Osteoblast (primary cell): Measurements from ENCODE around the gene MTMR1. TPM values are rescaled to one million over a fixed set of nuclear protein-coding genes. Genes with fewer than 3 reads are reported as not detected.

Source experiments
- DNase-seq: peaks from one replicate; pipeline ENCODE4 v3.0.0; 2011; ENCODE audit warnings: low spot score, mixed read lengths; ENCODE audit not compliant: insufficient read length; ENCODE audit errors: missing footprints
- H2AFZ ChIP-seq: 2 replicates; pipeline ENCODE4 v1.6.0; 2011; ENCODE audit warnings: mild to moderate bottlenecking, low read length
- H3K27ac ChIP-seq: 2 replicates; pipeline ENCODE4 v1.5.1; 2011; ENCODE audit warnings: mild to moderate bottlenecking, low read depth, low read length, moderate library complexity
- H3K27me3 ChIP-seq: 2 replicates; pipeline ENCODE4 v1.6.0; 2012; ENCODE audit warnings: mild to moderate bottlenecking, control low read depth, inconsistent platforms, low read length, moderate library complexity; ENCODE audit not compliant: insufficient read depth
- H3K36me3 ChIP-seq: 2 replicates; pipeline ENCODE4 v1.5.1; 2011; ENCODE audit warnings: mild to moderate bottlenecking, low read length, control low read depth, moderate library complexity; ENCODE audit not compliant: insufficient read depth
- H3K4me1 ChIP-seq: 2 replicates; pipeline ENCODE4 v1.5.1; 2011; ENCODE audit warnings: mild to moderate bottlenecking, low read length, control low read depth, moderate library complexity; ENCODE audit not compliant: insufficient read depth
- H3K4me2 ChIP-seq: 2 replicates; pipeline ENCODE4 v1.6.0; 2011; ENCODE audit warnings: mild to moderate bottlenecking, low read length; ENCODE audit not compliant: insufficient read depth
- H3K4me3 ChIP-seq: fragments of 200-600 bp; sonication (generic); 3 replicates; pipeline ENCODE4 v1.5.1; 2012; ENCODE audit warnings: mild to moderate bottlenecking, low read length, inconsistent platforms; ENCODE audit not compliant: insufficient read depth
- H3K79me2 ChIP-seq: 2 replicates; pipeline ENCODE4 v1.6.0; 2012; ENCODE audit warnings: mild to moderate bottlenecking, low read length, control low read depth, inconsistent platforms; ENCODE audit not compliant: insufficient read depth
- H3K9me3 ChIP-seq: 2 replicates; pipeline ENCODE4 v1.5.1; 2011; ENCODE audit warnings: low read depth, low read length, control low read depth
- H4K20me1 ChIP-seq: 2 replicates; pipeline ENCODE4 v1.6.0; 2012; ENCODE audit warnings: mild to moderate bottlenecking, low read length, control low read depth; ENCODE audit not compliant: insufficient read depth
- total RNA-seq: library from RNA; depleted of rRNA; stranded (reverse); fragments of >200 nt; gene quantifications from 2 replicates; pipeline ENCODE4 v1.2.3, GENCODE V29; 2012
- TF ChIP-seq, protein P1 (sequence below): IDR thresholded peaks from 2 replicates; pipeline ENCODE4 v1.5.1; 2011; ENCODE audit warnings: mild to moderate bottlenecking, low read depth, low read length, moderate library complexity; ENCODE audit errors: extremely low read depth

The MTMR1 gene
- total RNA-seq, 1 donor, result 17.0 TPM

DNA sequence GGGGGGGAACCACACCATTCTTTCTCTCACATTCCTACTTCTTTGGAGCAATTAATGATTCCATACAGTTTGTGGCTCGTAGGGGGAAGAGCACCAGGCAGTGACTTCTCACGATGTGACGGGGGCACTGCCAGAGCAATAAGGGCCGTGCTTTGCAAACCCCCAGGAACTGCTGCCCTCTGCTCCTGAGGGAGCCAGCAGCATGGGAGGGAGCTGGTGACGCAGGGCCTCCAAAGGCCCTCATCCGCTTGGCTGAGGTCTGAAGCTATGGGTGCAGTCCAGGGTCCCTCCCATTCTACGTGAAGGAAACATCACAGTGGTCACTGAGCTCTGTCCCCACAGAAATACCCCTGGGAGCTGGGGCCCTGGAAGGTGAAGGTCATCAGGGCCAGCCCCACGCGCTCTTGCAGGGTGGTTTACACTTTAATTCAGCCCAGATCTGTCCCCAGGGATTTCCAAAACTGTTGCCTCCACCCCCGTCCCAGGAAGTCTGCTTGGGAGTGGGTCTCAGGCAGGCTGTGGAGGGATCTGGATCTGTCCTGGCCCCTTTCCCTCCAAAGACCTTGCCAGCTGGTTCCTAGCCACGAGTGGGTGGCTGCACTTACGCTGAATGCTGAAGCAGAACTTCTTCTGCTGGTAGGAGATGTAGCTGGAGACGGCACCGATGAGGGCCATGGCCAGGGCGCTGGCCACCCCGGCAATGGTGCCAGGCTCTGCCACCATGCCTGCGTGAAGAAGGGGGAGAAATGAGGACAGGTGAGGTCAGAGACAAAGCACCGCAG is 82.6 kb downstream of the MTMR1 start:
- Histone ChIP-seq H4K20me1 (no peaks in the 10 kb centered on the region), H3K4me2 (no peak overlapping the region), H3K27me3 (no peaks in the 10 kb centered on the region), H3K36me3 (no peaks in the 10 kb centered on the region), H3K4me3 (no peak overlapping the region), H2AFZ (no peak overlapping the region), H3K9me3 (no peaks in the 10 kb centered on the region), H3K79me2 (no peaks in the 10 kb centered on the region), H3K4me1 (no peaks in the 10 kb centered on the region), H3K27ac (no peak overlapping the region)
- no peak for DNase-seq
- TF ChIP-seq, protein P1, sequence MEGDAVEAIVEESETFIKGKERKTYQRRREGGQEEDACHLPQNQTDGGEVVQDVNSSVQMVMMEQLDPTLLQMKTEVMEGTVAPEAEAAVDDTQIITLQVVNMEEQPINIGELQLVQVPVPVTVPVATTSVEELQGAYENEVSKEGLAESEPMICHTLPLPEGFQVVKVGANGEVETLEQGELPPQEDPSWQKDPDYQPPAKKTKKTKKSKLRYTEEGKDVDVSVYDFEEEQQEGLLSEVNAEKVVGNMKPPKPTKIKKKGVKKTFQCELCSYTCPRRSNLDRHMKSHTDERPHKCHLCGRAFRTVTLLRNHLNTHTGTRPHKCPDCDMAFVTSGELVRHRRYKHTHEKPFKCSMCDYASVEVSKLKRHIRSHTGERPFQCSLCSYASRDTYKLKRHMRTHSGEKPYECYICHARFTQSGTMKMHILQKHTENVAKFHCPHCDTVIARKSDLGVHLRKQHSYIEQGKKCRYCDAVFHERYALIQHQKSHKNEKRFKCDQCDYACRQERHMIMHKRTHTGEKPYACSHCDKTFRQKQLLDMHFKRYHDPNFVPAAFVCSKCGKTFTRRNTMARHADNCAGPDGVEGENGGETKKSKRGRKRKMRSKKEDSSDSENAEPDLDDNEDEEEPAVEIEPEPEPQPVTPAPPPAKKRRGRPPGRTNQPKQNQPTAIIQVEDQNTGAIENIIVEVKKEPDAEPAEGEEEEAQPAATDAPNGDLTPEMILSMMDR, result no peak

DNA sequence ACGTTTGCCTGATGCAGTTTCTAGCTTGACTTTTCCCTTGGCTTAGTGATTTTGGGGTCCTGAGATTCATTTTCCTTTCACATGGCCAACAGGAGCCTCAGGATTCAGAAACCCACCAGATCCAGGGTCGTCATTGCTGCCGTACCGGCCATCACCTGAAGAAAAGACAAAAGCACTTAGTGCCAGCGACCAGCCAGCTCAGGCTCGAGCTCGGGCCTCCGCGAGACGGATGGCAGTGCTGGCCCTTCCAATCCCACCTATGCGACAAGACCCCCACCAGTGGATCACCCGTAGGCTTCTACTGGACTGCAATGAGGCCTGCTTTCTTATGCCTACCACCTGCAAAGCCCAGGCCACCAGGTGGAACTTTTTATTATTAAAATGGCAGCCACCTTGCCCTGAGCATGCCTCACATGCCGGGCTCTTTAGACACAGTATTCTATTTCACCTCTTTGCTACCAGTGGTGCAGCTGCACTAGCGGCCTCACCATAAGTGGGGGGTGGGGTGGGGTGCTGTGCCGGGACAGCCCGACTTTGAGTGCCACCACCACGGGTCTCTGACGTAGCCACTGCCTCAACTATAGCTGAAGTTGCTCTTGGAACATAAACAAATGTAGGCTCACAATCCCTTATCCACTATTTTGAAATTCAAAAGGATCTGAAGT is 84.3 kb downstream of the MTMR1 start:
- Histone ChIP-seq H3K4me1 (no peaks in the 10 kb centered on the region), H3K36me3 (no peaks in the 10 kb centered on the region)

DNA sequence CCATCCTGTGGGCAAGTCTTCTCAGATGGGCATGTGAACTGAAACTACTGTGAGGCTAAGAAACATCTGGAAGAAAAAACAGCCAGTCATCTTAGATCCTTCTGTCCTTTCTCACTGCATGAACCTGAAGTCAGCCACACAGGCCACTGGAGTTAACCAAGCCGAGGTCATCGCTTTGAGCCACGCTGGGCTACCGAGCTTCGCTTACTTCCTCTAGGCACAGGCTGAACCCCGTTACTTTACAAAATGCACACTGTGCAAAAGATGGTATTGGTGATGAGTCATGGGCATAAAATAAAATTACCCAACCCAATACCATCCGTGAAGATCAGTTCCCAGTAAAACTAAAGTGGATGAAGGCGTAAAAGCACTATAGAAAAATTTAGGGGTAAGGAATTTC is 86.2 kb downstream of the MTMR1 start:
- no peaks in the 10 kb centered on the region for H3K79me2 ChIP-seq
- no peaks in the 10 kb centered on the region for H3K9me3 ChIP-seq
- no peaks in the 10 kb centered on the region for H4K20me1 ChIP-seq
- no peaks in the 10 kb centered on the region for H3K4me1 ChIP-seq
- H3K27ac ChIP-seq, result no peak overlapping the region
- H3K27me3 ChIP-seq, result no peaks in the 10 kb centered on the region
- TF ChIP-seq, protein P1, result no peak
- H3K4me2 ChIP-seq, result no peak overlapping the region
- H2AFZ ChIP-seq, result no peak overlapping the region
- no peaks in the 10 kb centered on the region for H3K36me3 ChIP-seq
- H3K4me3 ChIP-seq, result no peak overlapping the region
- DNase-seq, result no peak

More for the DNA sequence above, 84.3 kb downstream of the MTMR1 start:
- Histone ChIP-seq H3K27ac (no peak overlapping the region), H3K27me3 (no peaks in the 10 kb centered on the region), H3K4me3 (no peak overlapping the region), H3K4me2 (no peak overlapping the region), H3K9me3 (no peaks in the 10 kb centered on the region), H4K20me1 (no peaks in the 10 kb centered on the region), H3K79me2 (no peaks in the 10 kb centered on the region), H2AFZ (no peak overlapping the region)
- TF ChIP-seq, protein P1, result no peak
- DNase-seq, result no peak

DNA sequence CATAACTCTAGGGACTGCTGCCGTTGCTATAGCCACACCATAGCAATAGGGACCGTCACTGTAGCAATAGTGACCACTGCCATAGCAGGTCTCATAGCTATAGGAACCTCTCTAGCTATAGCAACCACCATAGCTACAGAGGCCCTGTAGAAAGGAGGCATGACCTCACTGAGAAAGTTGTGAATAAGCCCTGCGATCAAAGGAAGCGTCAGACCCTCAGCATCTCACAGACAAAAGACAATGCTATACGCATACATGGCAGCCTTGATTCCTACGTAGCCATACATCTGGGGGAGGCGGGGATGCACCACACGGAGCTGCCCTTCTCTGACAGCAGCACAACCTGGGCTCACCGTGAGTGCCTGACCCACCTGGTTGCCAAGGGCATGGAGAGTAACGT is 88.5 kb downstream of the MTMR1 start:
- Histone ChIP-seq H3K4me2 (no peak overlapping the region), H4K20me1 (no peaks in the 10 kb centered on the region), H2AFZ (no peak overlapping the region), H3K79me2 (no peaks in the 10 kb centered on the region), H3K36me3 (no peaks in the 10 kb centered on the region), H3K9me3 (no peaks in the 10 kb centered on the region), H3K27ac (no peak overlapping the region), H3K4me3 (no peak overlapping the region), H3K4me1 (no peaks in the 10 kb centered on the region), H3K27me3 (no peaks in the 10 kb centered on the region)
- no peak for DNase-seq
- TF ChIP-seq, protein P1, result no peak
